Heart left ventricle (tissue), 13 donors: ENCODE results near the gene ASB5.

ENCODE experiments used
- CTCF ChIP-seq, 12 donors: fragments of 200-600 bp; sonication (generic) in 4 of 12; IDR thresholded peaks; one replicate each; pipeline versions ENCODE4 v1.5.0 to v1.8.0; 2018 to 2022; ENCODE audit warnings: antibody characterized with exemption in 12 of 12, mild to moderate bottlenecking in 5 of 12
- POLR2A ChIP-seq, 2 donors: fragments of 450-650 bp; IDR thresholded peaks; one replicate each; pipeline ENCODE4 v1.6.1; 2017; ENCODE audit warnings: antibody characterized with exemption in 2 of 2, mild to moderate bottlenecking in 2 of 2, moderate library complexity in 2 of 2
- donor health status: ischemic (EF 13 %, LVEDD 7.1; RV severe dilation, severe dysfunction).
- donor health status: DM: no; HTN: yes; CAD: no.
- donor health status: DM: no; HTN: no; CAD: no.
- donor health status: ischemic (EF 25% LVEDD 6.9; RV normal size, moderate dysfunction).
- donor health status: ischemic (EF 25% LVEDD 5.7; RV mildly dilated, moderate dysfunction).
- donor health status: ischemic (EF 35%, LVEDD 5.7; RV mildly dilated, moderate dysfunction).
- donor health status: nonischemic (EF 11% LVEDD 7.7; RV severe dilation, severe dysfunction).
- donor health status: DM: yes; HTN: yes; CAD: no.
- donor health status: PGD.
- donor health status: ischemic (EF 29% LVEDD 5.4; RV normal size, mild dysfunction).
- donor health status: nonischemic (EF 23%, LVEDD 6.1; RV moderate dilation, normal function).

GRCh38 chr4:176292920-176293319 is 23.9 kb upstream of the ASB5 start:
- TF ChIP-seq POLR2A (IDR thresholded peaks at IDR 0.05) (no peak), CTCF (IDR thresholded peaks at IDR 0.05) (no peak)
